Calu3 (cell line): Measurements from ENCODE around the gene FARP1. TPM values are rescaled to one million over a fixed set of nuclear protein-coding genes. Genes with fewer than 3 reads are reported as not detected.

Source experiments
- BruUV-seq: library from RNA; stranded (reverse); fragments of 400-500 nt; replicated peaks from 2 replicates; lab custom pipeline; 2021; lab: Mats Ljungman, UMichigan
- CTCF ChIA-PET: fragments of 300-600 bp; sonication (Branson Sonifier 250); formaldehyde crosslinking; loops from one replicate; lab custom pipeline; 2022; ENCODE audit warnings: antibody characterized with exemption; lab: Charles Lee
- DNase-seq: peaks from one replicate; pipeline ENCODE4 v3.0.0; 2022
- H3K27ac Mint-ChIP-seq: one replicate; pipeline ENCODE4 v1.8.0; 2022; ENCODE audit warnings: mixed read lengths; ENCODE audit not compliant: unreplicated experiment
- H3K27me3 Mint-ChIP-seq: one replicate; pipeline ENCODE4 v1.8.0; 2022; ENCODE audit warnings: mixed read lengths; ENCODE audit not compliant: unreplicated experiment
- H3K36me3 Mint-ChIP-seq: one replicate; pipeline ENCODE4 v1.8.0; 2022; ENCODE audit warnings: mild to moderate bottlenecking, moderate library complexity, mixed read lengths; ENCODE audit not compliant: insufficient read depth, unreplicated experiment
- H3K4me1 Mint-ChIP-seq: one replicate; pipeline ENCODE4 v1.8.0; 2022; ENCODE audit warnings: mild to moderate bottlenecking, low read depth, mixed read lengths; ENCODE audit not compliant: unreplicated experiment
- H3K4me3 Mint-ChIP-seq: one replicate; pipeline ENCODE4 v1.8.0; 2022; ENCODE audit warnings: mild to moderate bottlenecking, low read depth, moderate library complexity, mixed read lengths; ENCODE audit not compliant: unreplicated experiment
- H3K9me3 Mint-ChIP-seq: one replicate; pipeline ENCODE4 v1.8.0; 2022; ENCODE audit warnings: low read depth, mixed read lengths; ENCODE audit not compliant: unreplicated experiment
- CTCF ChIP-seq: fragments of 200-600 bp; IDR thresholded peaks from one replicate; pipeline ENCODE4 v1.8.0; 2022; ENCODE audit warnings: antibody characterized with exemption; ENCODE audit not compliant: unreplicated experiment
- intact Hi-C: fragments of 100-400 bp; cut with micrococcal nuclease; formaldehyde crosslinking; loops from one replicate; pipeline ENCODE4 v1.10.0; 2022; ENCODE audit not compliant: unreplicated experiment
- total RNA-seq: library from RNA; stranded (reverse); gene quantifications from 2 replicates; pipeline ENCODE4 v1.2.3, GENCODE V29; 2022

Gene FARP1
- total RNA-seq, 1 experiment from 2014 or later = 47.0 TPM

GRCh38 chr13:98118865-98119264 is 24.0 kb upstream of the FARP1 start:
- BruUV-seq = no TSS peak
- intact Hi-C loops = no loop called here
- Mint-ChIP-seq H3K27me3 (peaks cover 4% of the 10 kb centered on the region), H3K9me3 (no peaks in the 10 kb centered on the region), H3K4me1 (no peaks in the 10 kb centered on the region), H3K4me3 (no peak overlapping the region), H3K36me3 (no peaks in the 10 kb centered on the region), H3K27ac (no peak overlapping the region)
- no peak for TF ChIP-seq CTCF
- CTCF ChIA-PET = no interaction called here
- no peak for DNase-seq

- DNase-seq = no peak
- intact Hi-C loops = no loop called here
- Mint-ChIP-seq H3K4me1 (no peaks in the 10 kb centered on the region), H3K27me3 (peaks cover 14% of the 10 kb centered on the region), H3K27ac (no peak overlapping the region), H3K36me3 (no peaks in the 10 kb centered on the region), H3K9me3 (peaks cover 5% of the 10 kb centered on the region), H3K4me3 (no peak overlapping the region)
- CTCF ChIA-PET = no interaction called here
- no TSS peak for BruUV-seq
- TF ChIP-seq CTCF = no peak
Measured at GRCh38 chr13:98123176-98123575, 19.7 kb upstream of the FARP1 start.

- Mint-ChIP-seq H3K27ac (no peak overlapping the region), H3K4me1 (no peaks in the 10 kb centered on the region), H3K27me3 (peaks cover 6% of the 10 kb centered on the region), H3K36me3 (no peaks in the 10 kb centered on the region), H3K4me3 (no peak overlapping the region), H3K9me3 (peaks cover 2% of the 10 kb centered on the region)
- CTCF ChIA-PET = no interaction called here
- intact Hi-C loops = no loop called here
- BruUV-seq = no TSS peak
- DNase-seq = no peak
- TF ChIP-seq CTCF = no peak
Measured at GRCh38 chr13:98129059-98129746, 13.7 kb upstream of the FARP1 start.

GRCh38 chr13:98133946-98134345 is 8.9 kb upstream of the FARP1 start:
- H3K9me3 Mint-ChIP-seq = no peaks in the 10 kb centered on the region

More at GRCh38 chr13:98133946-98134345, 8.9 kb upstream of the FARP1 start:
- Mint-ChIP-seq H3K4me1 (no peaks in the 10 kb centered on the region), H3K27me3 (no peaks in the 10 kb centered on the region), H3K27ac (no peak overlapping the region), H3K4me3 (no peak overlapping the region), H3K36me3 (no peaks in the 10 kb centered on the region)
- intact Hi-C loops = no loop called here
- DNase-seq = no peak
- no peak for TF ChIP-seq CTCF
- CTCF ChIA-PET = no interaction called here
- BruUV-seq = no TSS peak
